ENCODE data around the gene PBX4. TPM values are rescaled to one million over a fixed set of nuclear protein-coding genes. Genes with fewer than 3 reads are reported as not detected.

PBX4 gene
- total RNA-seq, 2 donors from 2014 or later = 63.9 to 101 TPM

DNA sequence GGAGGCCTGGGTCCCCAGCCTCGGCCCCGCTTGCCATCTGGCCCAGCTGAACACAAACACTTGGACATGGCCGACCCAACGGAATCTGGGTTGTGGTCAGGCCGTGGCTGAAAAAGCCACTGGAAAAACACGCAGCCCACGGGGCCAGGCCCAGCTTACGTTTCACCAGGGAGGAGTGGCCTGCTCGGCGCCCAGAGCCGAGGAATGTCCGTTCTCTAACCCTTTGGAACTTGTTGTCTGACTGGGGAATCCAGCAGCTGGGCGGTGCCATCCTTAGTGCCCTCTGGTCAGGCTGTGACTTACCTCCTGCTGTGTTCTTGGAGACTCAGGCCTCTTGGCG, 66.7 kb downstream of the PBX4 start:
- Mint-ChIP-seq H3K36me3 (ENCODE audit: low read depth) (no peaks in the 10 kb centered on the region), H3K9me3 (no peaks in the 10 kb centered on the region), H3K4me3 (no peak overlapping the region), H3K4me1 (peaks cover 5% of the 10 kb centered on the region), H3K27me3 (no peaks in the 10 kb centered on the region), H3K27ac (no peak overlapping the region)
- ATAC-seq (replicated peaks) = no peak

- Mint-ChIP-seq H3K27me3 (no peaks in the 10 kb centered on the region), H3K36me3 (ENCODE audit: low read depth) (no peaks in the 10 kb centered on the region), H3K4me1 (peaks cover 5% of the 10 kb centered on the region), H3K27ac (no peak overlapping the region), H3K4me3 (no peak overlapping the region), H3K9me3 (no peaks in the 10 kb centered on the region)
- no peak for ATAC-seq (replicated peaks)
These were observed 67.3 kb downstream of the PBX4 start for GRCh38 chr19:19550972-19551852.

- no peaks in the 10 kb centered on the region for H3K9me3 Mint-ChIP-seq
- no peaks in the 10 kb centered on the region for H3K27me3 Mint-ChIP-seq
- no peaks in the 10 kb centered on the region for H3K36me3 Mint-ChIP-seq (ENCODE audit: low read depth)
- H3K4me1 Mint-ChIP-seq = peaks cover 5% of the 10 kb centered on the region
- no peak overlapping the region for H3K27ac Mint-ChIP-seq
- no peak for ATAC-seq (replicated peaks)
- no peak overlapping the region for H3K4me3 Mint-ChIP-seq
These were observed 68.0 kb downstream of the PBX4 start for GRCh38 chr19:19550485-19550929.

DNA sequence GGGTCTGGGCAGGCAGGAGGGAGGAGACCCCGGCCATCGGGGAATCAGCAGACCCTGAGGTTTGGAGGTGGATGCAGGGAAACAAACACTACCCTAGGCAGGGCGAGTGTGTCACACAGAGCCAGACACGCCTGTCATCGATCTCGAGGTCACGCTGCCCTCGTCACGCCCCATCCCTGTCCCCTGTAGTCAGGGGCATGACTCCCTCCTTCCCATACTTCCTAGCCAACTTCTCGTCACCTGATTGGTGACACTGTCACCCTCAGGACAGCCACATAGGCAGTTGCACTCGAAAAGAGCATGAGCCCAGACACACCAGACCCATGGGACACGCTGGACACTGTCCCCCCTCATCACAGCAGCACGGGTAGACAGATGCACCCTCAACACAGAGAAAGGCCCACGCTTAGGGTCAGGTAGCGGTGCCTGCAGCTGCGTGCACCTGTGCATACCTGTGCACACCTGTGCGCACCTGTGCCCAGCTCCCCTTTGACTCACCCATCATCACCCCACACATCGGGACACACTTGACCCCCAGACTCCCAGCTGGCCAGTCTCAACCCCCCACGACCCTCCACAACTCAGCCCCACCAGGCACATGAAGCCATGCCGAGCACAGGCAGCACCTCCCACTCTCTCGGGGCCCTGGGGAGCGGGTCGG, 68.6 kb downstream of the PBX4 start:
- ATAC-seq (replicated peaks) = no peak
- Mint-ChIP-seq H3K4me3 (no peak overlapping the region), H3K4me1 (peaks cover 5% of the 10 kb centered on the region), H3K36me3 (ENCODE audit: low read depth) (no peaks in the 10 kb centered on the region), H3K9me3 (no peaks in the 10 kb centered on the region), H3K27ac (no peak overlapping the region), H3K27me3 (no peaks in the 10 kb centered on the region)

DNA sequence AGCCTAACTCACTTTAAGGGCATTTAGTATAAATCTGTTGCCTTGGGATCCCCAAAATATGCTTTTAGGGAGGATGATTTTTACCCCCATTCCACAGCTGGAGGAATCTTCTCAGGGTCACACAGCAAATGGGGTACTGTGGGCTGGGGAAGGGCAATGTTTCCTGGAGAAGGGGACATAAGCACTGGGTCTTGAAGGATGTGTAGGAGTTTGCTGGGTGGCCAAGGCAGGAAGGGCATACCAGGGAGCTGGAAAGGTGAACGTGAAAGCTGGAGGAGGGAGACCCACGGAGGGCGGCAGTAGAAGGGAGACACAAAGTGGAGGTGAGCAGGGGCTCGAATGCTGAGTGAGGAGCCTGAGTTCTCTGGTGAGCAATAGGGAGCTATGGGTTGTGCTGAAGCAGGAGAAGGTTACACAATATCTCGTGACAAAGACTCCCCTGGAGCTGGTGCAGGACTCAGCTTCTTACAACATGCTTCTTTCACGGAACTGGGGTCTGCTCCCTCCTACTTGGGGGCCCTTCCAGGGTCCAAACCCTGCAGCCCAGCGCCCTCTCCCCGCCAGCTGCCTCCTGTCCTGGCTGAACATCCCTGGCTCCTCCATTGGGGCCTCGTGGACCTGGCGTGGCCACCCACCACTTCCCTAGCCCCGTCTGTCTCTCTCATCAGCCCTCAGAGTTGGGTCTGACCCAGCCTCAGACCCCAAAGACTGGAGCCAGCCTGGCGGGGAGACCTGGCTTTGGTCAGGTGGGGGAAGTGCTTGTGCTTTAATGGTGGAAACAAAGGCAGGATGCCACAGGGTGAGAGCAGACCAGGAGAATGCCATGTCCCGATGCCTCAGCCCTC, 69.3 kb downstream of the PBX4 start:
- Mint-ChIP-seq H3K27ac (no peak overlapping the region), H3K27me3 (no peaks in the 10 kb centered on the region), H3K4me3 (no peak overlapping the region), H3K9me3 (no peaks in the 10 kb centered on the region), H3K4me1 (no peaks in the 10 kb centered on the region), H3K36me3 (ENCODE audit: low read depth) (no peaks in the 10 kb centered on the region)
- ATAC-seq (replicated peaks) = no peak

DNA sequence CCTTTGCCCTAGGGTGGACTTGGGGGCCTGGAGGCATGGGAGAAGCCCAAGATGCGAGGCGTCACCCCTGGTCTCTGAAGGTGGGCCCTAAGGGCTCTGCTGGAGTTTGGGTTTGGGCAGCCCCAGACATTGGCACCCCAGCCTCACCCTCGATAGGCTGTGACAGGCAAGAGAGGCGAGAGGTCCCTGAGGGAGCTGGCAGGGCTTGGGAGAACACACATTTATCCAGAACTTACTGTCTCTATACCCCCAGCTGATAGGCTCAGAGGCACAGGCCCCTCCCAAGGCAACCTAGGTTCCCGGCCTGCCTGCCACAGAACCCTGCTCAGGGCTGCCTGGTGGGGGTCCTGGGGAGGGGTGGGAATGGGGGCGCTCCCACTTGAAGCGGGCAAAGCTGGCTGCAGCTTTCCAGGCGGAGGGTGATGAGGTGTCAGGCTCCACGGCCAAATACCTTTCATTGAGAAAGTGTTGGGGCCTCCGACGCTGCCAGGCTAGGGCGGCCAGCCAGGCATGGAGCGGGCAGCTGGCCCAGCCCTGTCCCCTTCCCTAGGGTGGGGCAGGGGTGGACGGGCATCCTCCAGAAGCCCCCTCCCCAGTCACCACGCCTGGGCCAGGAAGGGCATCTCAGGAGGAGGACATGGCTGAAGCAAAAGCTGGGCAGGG, 70.7 kb downstream of the PBX4 start:
- H3K4me1 Mint-ChIP-seq = no peaks in the 10 kb centered on the region
- H3K36me3 Mint-ChIP-seq (ENCODE audit: low read depth) = no peaks in the 10 kb centered on the region
- H3K27me3 Mint-ChIP-seq = no peaks in the 10 kb centered on the region
- no peak overlapping the region for H3K27ac Mint-ChIP-seq
- no peak for ATAC-seq (replicated peaks)
- no peaks in the 10 kb centered on the region for H3K9me3 Mint-ChIP-seq
- H3K4me3 Mint-ChIP-seq = no peak overlapping the region

GRCh38 chr19:19546751-19547162, 71.7 kb downstream of the PBX4 start:
- Mint-ChIP-seq H3K4me1 (no peaks in the 10 kb centered on the region), H3K9me3 (no peaks in the 10 kb centered on the region), H3K27ac (no peak overlapping the region), H3K4me3 (no peak overlapping the region), H3K27me3 (no peaks in the 10 kb centered on the region), H3K36me3 (ENCODE audit: low read depth) (no peaks in the 10 kb centered on the region)
- ATAC-seq (replicated peaks) = no peak

DNA sequence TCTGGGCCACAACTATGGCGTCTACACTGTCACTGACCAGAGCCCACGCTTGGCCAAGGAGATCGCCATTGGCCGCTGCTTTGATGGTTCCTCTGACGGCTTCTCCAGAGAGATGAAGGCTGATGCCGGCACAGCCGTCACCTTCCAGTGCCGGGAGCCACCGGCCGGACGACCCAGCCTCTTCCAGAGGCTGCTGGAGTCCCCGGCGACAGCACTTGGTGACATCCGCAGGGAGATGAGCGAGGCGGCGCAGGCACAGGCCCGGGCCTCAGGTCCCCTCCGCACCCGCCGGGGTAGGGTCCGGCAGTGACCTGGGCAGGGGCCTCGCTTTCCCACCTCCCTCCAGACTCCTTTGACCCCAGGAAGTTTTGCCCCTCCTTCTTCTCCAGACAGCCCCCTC, 72.8 kb downstream of the PBX4 start:
- Mint-ChIP-seq H3K36me3 (ENCODE audit: low read depth) (no peaks in the 10 kb centered on the region), H3K4me1 (no peaks in the 10 kb centered on the region), H3K27ac (no peak overlapping the region), H3K27me3 (no peaks in the 10 kb centered on the region), H3K4me3 (no peak overlapping the region), H3K9me3 (no peaks in the 10 kb centered on the region)
- ATAC-seq (replicated peaks) = no peak

DNA sequence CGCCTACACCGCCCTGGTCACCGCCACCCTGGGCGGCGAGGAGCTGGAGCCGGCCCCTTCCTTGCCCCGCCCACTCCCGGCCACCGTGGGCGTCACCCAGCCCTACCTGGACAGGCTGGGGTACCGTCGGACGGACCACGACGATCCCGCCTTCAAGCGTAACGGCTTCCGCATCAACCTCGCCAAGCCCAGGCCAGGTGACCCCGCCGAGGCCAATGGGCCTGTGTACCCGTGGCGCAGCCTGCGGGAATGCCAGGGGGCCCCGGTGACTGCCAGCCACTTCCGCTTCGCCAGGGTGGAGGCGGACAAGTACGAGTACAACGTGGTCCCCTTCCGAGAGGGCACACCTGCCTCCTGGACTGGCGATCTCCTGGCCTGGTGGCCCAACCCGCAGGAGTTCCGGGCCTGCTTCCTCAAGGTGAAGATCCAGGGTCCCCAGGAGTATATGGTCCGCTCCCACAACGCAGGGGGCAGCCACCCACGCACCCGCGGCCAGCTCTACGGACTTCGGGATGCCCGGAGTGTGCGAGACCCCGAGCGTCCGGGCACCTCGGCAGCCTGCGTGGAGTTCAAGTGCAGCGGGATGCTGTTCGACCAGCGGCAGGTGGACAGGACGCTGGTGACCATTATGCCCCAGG, 73.4 kb downstream of the PBX4 start:
- H3K27ac Mint-ChIP-seq = no peak overlapping the region
- H3K36me3 Mint-ChIP-seq (ENCODE audit: low read depth) = no peaks in the 10 kb centered on the region
- ATAC-seq (replicated peaks) = no peak
- no peaks in the 10 kb centered on the region for H3K4me1 Mint-ChIP-seq
- no peak overlapping the region for H3K4me3 Mint-ChIP-seq
- H3K9me3 Mint-ChIP-seq = no peaks in the 10 kb centered on the region
- H3K27me3 Mint-ChIP-seq = no peaks in the 10 kb centered on the region

DNA sequence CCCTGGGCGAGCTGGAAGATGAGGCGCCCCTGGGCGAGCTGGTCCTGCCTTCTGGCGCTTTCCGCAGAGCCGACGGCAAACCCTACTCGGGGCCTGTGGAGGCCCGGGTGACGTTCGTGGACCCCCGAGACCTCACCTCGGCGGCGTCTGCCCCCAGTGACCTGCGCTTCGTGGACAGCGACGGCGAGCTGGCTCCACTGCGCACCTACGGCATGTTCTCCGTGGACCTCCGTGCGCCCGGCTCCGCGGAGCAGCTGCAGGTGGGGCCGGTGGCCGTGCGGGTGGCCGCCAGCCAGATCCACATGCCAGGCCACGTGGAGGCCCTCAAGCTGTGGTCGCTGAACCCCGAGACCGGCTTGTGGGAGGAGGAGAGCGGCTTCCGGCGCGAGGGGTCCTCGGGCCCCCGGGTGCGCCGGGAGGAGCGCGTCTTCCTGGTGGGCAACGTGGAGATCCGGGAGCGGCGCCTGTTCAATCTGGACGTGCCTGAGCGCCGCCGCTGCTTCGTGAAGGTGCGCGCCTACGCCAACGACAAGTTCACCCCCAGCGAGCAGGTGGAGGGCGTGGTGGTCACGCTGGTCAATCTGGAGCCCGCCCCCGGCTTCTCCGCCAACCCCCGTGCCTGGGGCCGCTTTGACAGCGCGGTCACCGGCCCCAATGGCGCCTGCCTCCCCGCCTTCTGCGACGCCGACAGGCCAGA, 74.1 kb downstream of the PBX4 start:
- no peak overlapping the region for H3K4me3 Mint-ChIP-seq
- H3K36me3 Mint-ChIP-seq (ENCODE audit: low read depth) = no peaks in the 10 kb centered on the region
- H3K27me3 Mint-ChIP-seq = no peaks in the 10 kb centered on the region
- ATAC-seq (replicated peaks) = no peak
- H3K4me1 Mint-ChIP-seq = no peaks in the 10 kb centered on the region
- H3K9me3 Mint-ChIP-seq = no peaks in the 10 kb centered on the region
- H3K27ac Mint-ChIP-seq = no peak overlapping the region

DNA sequence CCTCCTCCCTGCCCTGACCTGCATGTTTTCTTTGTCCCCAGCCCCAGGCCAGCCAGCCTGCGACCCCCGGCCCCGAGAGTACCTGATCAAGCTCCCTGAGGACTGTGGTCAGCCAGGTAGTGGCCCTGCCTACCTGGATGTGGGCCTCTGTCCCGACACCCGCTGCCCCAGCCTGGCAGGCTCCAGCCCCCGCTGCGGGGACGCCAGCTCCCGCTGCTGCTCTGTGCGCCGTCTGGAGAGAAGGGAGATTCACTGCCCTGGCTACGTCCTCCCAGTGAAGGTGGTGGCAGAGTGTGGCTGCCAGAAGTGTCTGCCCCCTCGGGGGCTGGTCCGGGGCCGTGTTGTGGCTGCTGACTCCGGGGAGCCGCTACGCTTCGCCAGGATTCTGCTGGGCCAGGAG, 74.8 kb downstream of the PBX4 start:
- no peak for ATAC-seq (replicated peaks)

DNA sequence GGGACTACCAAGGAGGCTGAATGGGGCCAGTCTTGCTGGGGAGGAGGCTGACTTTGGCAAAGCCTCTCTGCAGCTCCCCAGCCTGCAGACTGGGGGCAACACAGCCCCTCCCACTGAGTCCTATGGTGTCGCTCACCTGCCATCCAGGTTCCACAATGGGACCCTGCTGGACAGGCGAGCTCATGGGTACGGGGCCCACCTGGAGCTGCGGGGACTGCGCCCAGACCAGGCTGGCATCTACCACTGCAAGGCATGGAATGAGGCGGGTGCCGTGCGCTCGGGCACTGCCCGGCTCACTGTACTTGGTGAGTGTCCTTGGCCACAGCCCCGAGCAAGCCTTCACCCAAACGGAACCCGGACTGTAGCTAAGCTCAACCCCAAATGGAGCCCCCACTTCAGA, 75.4 kb downstream of the PBX4 start:
- ATAC-seq (replicated peaks) = no peak
- Mint-ChIP-seq H3K27ac (no peak overlapping the region), H3K4me3 (no peak overlapping the region), H3K36me3 (ENCODE audit: low read depth) (no peaks in the 10 kb centered on the region), H3K9me3 (no peaks in the 10 kb centered on the region), H3K4me1 (peaks cover 7% of the 10 kb centered on the region), H3K27me3 (peaks cover 5% of the 10 kb centered on the region)

More for the DNA sequence above, 74.8 kb downstream of the PBX4 start:
- no peaks in the 10 kb centered on the region for H3K9me3 Mint-ChIP-seq
- H3K4me1 Mint-ChIP-seq = peaks cover 4% of the 10 kb centered on the region
- peaks cover 4% of the 10 kb centered on the region for H3K27me3 Mint-ChIP-seq
- H3K36me3 Mint-ChIP-seq (ENCODE audit: low read depth) = no peaks in the 10 kb centered on the region
- no peak overlapping the region for H3K27ac Mint-ChIP-seq
- H3K4me3 Mint-ChIP-seq = no peak overlapping the region

GRCh38 chr19:19542507-19542906, 76.0 kb downstream of the PBX4 start:
- no peaks in the 10 kb centered on the region for H3K9me3 Mint-ChIP-seq
- ATAC-seq (replicated peaks) = no peak

More at GRCh38 chr19:19542507-19542906, 76.0 kb downstream of the PBX4 start:
- Mint-ChIP-seq H3K4me3 (no peak overlapping the region), H3K27ac (no peak overlapping the region), H3K4me1 (peaks cover 7% of the 10 kb centered on the region), H3K27me3 (peaks cover 5% of the 10 kb centered on the region), H3K36me3 (ENCODE audit: low read depth) (no peaks in the 10 kb centered on the region)

All from activated T-helper 17 cell treated with anti-CD3 and anti-CD28 coated beads, Interleukin-2, amount 50 U/mL, for 72 hours (primary cell).